Panc1 (cell line): ENCODE data around the gene KRT86. TPM values are rescaled to one million over a fixed set of nuclear protein-coding genes. Genes with fewer than 3 reads are reported as not detected.
"Not testable (repeated sequence)": the region's sequence is repeated elsewhere in the genome, so short reads cannot be mapped to it uniquely, and the experiment has no call there.

Experiments
- ATAC-seq: fragments of 200-7000 bp; cut with Tn5 transposase; 2 replicates; pipeline ENCODE4 v1.9.1; 2020; ENCODE audit warnings: mild to moderate bottlenecking, moderate library complexity
- BruUV-seq: library from RNA; stranded (reverse); fragments of 400-500 nt; replicated peaks from 2 replicates; lab custom pipeline; 2021; lab: Mats Ljungman, UMichigan
- CTCF ChIA-PET: fragments of 300-600 bp; sonication (Branson Sonifier 250); formaldehyde crosslinking; loops from one replicate; lab custom pipeline; 2022; ENCODE audit warnings: antibody characterized with exemption; lab: Charles Lee
- POLR2A ChIA-PET: fragments of 300-600 bp; sonication (Branson Sonifier 250); formaldehyde crosslinking; loops from one replicate; lab custom pipeline; 2022; ENCODE audit warnings: antibody characterized with exemption; lab: Charles Lee
- DNase-seq: peaks from one replicate; pipeline ENCODE4 v3.0.0-alpha.2; 2010; ENCODE audit warnings: low read depth, low spot score
- H3K27ac ChIP-seq: 2 replicates; pipeline ENCODE4 v1.5.1; 2011; ENCODE audit warnings: mild to moderate bottlenecking, low read length, inconsistent platforms
- H3K27me3 ChIP-seq: fragments of 200-500 bp; sonication (Bioruptor generic); 2 replicates; pipeline ENCODE4 v1.6.0; 2014; ENCODE audit warnings: low read length, inconsistent platforms; ENCODE audit not compliant: control insufficient read depth, insufficient read depth
- H3K36me3 ChIP-seq: fragments of 200-500 bp; sonication (Bioruptor generic); 2 replicates; pipeline ENCODE4 v1.5.1; 2014; ENCODE audit warnings: inconsistent platforms, mild to moderate bottlenecking, low read length, moderate library complexity; ENCODE audit not compliant: control insufficient read depth, insufficient read depth
- H3K4me1 ChIP-seq: 2 replicates; pipeline ENCODE4 v1.5.1; 2011; ENCODE audit warnings: inconsistent platforms, mild to moderate bottlenecking, low read length, moderate library complexity; ENCODE audit not compliant: control insufficient read depth, insufficient read depth
- H3K4me3 ChIP-seq, 2 experiments: 2 replicates each; pipeline ENCODE4 v1.5.1; 2011 to 2012; ENCODE audit warnings: low read depth in 2 of 2, low read length in 2 of 2, mild to moderate bottlenecking in 2 of 2, inconsistent platforms in 1 of 2, moderate library complexity in 1 of 2
- H3K9me3 ChIP-seq: fragments of 200-500 bp; sonication (Bioruptor generic); 2 replicates; pipeline ENCODE4 v1.5.1; 2014; ENCODE audit warnings: low read depth, mild to moderate bottlenecking, inconsistent platforms, low read length, moderate library complexity; ENCODE audit not compliant: control insufficient read depth, insufficient read depth
- POLR2AphosphoS5 ChIP-seq: IDR thresholded peaks from 2 replicates; pipeline ENCODE4 v1.6.1; 2012; ENCODE audit warnings: mild to moderate bottlenecking, low read depth, low read length, moderate library complexity
- in situ Hi-C: cut with HindIII; loops from 2 replicates; pipeline ENCODE4 v1.10.0; 2016; ENCODE audit warnings: low sequenced_read_pairs, low pct_unique_long_range_greater_than_20kb
- intact Hi-C: fragments of 100-400 bp; cut with micrococcal nuclease; formaldehyde crosslinking; loops from one replicate; pipeline ENCODE4 v1.10.0; 2022; ENCODE audit not compliant: unreplicated experiment
- total RNA-seq: library from RNA; stranded (reverse); gene quantifications from one replicate; pipeline ENCODE4 v1.2.1, GENCODE V29; 2021; ENCODE audit not compliant: unreplicated experiment
- TF ChIP-seq, protein P1 (sequence below), 2 experiments: IDR thresholded peaks; 2 replicates each; pipeline ENCODE4 v1.6.1; 2011 to 2012; ENCODE audit warnings: low read depth in 2 of 2, control low read depth in 1 of 2, low read length in 1 of 2, mild to moderate bottlenecking in 1 of 2, moderate library complexity in 1 of 2; ENCODE audit not compliant: insufficient read depth in 1 of 2

KRT86 gene
- total RNA-seq, 1 experiment from 2014 or later = 1.1 TPM

DNA sequence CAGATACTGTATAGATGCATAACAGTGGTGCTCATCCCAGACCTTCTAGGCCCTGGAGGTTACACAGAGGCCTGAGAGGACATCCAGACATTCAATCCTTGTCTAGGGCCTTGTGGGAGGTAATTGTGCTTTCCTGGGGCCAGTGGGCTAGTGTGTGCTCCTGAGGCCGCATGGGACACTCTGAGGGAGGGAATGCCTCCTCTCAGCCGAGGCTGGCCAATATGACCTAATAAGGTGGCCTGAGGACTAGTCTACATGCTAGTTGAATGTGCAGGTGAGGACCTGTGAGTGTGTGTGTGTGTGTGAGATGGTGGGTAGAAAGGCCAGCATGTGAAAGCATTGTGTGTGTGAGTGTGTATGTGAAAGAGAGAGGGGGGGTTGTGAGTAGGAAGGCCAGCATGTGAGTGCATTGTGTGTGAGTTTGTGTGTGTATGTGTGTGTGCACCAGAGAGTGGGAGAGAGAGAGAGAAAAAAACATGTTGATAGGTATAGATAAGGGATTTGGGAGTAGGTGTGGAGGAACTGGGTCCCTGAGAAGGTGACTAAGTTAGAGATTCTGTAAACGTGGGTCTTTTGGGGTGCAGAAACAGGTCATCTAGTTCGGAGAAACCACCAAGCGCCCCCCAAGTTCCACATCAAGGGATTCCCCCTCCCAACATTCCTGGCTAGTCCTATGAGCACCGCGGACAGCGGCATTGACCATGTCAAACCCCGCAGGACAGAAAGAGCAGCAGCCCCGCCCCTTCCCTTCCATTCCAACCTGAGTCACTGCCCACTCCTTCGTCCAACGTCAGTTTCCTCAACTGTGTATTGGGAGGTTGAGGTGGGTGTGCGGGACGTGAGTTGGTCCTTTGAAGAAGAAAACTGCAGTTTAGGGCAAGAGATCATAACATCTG, 26.6 kb downstream of the KRT86 start:
- CTCF ChIA-PET = no interaction called here

DNA sequence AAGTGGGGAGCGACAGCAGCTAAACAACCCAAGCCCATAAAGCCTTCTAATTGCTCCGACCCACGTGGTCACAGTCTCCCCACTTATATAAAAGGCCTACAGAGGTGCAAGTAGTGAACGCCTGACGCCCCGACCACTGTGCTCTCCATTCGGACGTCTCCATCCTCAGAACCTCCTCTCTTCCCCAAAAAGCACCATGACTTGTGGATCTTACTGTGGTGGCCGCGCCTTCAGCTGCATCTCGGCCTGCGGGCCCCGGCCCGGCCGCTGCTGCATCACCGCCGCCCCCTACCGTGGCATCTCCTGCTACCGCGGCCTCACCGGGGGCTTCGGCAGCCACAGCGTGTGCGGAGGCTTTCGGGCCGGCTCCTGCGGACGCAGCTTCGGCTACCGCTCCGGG, 27.3 kb downstream of the KRT86 start:
- POLR2A ChIA-PET, H3K9me3 ChIP-seq, DNase-seq, BruUV-seq, in situ Hi-C loops, H3K4me1 ChIP-seq, H3K27ac ChIP-seq, CTCF ChIA-PET, ATAC-seq, H3K27me3 ChIP-seq, intact Hi-C loops, H3K36me3 ChIP-seq, H3K4me3 ChIP-seq: not testable (repeated sequence)

More for the DNA sequence above, 26.6 kb downstream of the KRT86 start:
- no peaks in the 10 kb centered on the region for H3K9me3 ChIP-seq
- in situ Hi-C loops = no loop called here
- no peak for DNase-seq
- H3K4me3 ChIP-seq = no peak overlapping the region
- H3K27me3 ChIP-seq = no peaks in the 10 kb centered on the region
- intact Hi-C loops = no loop called here
- H3K36me3 ChIP-seq = no peaks in the 10 kb centered on the region
- TSS peak; percentile 49 for BruUV-seq
- POLR2A ChIA-PET = no interaction called here
- TF ChIP-seq POLR2AphosphoS5 = no peak
- TF ChIP-seq, protein P1, sequence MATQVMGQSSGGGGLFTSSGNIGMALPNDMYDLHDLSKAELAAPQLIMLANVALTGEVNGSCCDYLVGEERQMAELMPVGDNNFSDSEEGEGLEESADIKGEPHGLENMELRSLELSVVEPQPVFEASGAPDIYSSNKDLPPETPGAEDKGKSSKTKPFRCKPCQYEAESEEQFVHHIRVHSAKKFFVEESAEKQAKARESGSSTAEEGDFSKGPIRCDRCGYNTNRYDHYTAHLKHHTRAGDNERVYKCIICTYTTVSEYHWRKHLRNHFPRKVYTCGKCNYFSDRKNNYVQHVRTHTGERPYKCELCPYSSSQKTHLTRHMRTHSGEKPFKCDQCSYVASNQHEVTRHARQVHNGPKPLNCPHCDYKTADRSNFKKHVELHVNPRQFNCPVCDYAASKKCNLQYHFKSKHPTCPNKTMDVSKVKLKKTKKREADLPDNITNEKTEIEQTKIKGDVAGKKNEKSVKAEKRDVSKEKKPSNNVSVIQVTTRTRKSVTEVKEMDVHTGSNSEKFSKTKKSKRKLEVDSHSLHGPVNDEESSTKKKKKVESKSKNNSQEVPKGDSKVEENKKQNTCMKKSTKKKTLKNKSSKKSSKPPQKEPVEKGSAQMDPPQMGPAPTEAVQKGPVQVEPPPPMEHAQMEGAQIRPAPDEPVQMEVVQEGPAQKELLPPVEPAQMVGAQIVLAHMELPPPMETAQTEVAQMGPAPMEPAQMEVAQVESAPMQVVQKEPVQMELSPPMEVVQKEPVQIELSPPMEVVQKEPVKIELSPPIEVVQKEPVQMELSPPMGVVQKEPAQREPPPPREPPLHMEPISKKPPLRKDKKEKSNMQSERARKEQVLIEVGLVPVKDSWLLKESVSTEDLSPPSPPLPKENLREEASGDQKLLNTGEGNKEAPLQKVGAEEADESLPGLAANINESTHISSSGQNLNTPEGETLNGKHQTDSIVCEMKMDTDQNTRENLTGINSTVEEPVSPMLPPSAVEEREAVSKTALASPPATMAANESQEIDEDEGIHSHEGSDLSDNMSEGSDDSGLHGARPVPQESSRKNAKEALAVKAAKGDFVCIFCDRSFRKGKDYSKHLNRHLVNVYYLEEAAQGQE (IDR thresholded peaks at IDR 0.05; ENCODE audit: insufficient read depth in 1 of 2, low read depth in 2 of 2, low read length in 1 of 2) = peak; percentile 86 to 88
- no peak for ATAC-seq
- no peaks in the 10 kb centered on the region for H3K4me1 ChIP-seq
- H3K27ac ChIP-seq = no peak overlapping the region

- H3K36me3 ChIP-seq, H3K9me3 ChIP-seq, in situ Hi-C loops, ATAC-seq, H3K4me1 ChIP-seq, H3K27ac ChIP-seq, POLR2A ChIA-PET, H3K4me3 ChIP-seq, DNase-seq, H3K27me3 ChIP-seq, BruUV-seq, CTCF ChIA-PET, intact Hi-C loops: not testable (repeated sequence)
Observed at GRCh38 chr12:52302242-52302914, 27.9 kb downstream of the KRT86 start.

GRCh38 chr12:52304941-52305411, 30.5 kb downstream of the KRT86 start:
- intact Hi-C loops, POLR2A ChIA-PET, in situ Hi-C loops, H3K27ac ChIP-seq, H3K9me3 ChIP-seq, H3K27me3 ChIP-seq, H3K36me3 ChIP-seq, H3K4me3 ChIP-seq, BruUV-seq, ATAC-seq, H3K4me1 ChIP-seq, DNase-seq: not testable (repeated sequence)
- CTCF ChIA-PET = interaction anchor here (0.6 kb wide), 1 partner anchor 649 kb away, joined by 10 read pairs; no protein-coding TSS in a partner anchor
